ENCODE results near the gene MTCH2. TPM values are rescaled to one million over a fixed set of nuclear protein-coding genes. Genes with fewer than 3 reads are reported as not detected.
A peak's percentile ranks its signal among the peaks of the same experiment; 100 is the strongest.

The MTCH2 gene
- total RNA-seq, 1 donor from 2014 or later: 55.9 TPM

DNA sequence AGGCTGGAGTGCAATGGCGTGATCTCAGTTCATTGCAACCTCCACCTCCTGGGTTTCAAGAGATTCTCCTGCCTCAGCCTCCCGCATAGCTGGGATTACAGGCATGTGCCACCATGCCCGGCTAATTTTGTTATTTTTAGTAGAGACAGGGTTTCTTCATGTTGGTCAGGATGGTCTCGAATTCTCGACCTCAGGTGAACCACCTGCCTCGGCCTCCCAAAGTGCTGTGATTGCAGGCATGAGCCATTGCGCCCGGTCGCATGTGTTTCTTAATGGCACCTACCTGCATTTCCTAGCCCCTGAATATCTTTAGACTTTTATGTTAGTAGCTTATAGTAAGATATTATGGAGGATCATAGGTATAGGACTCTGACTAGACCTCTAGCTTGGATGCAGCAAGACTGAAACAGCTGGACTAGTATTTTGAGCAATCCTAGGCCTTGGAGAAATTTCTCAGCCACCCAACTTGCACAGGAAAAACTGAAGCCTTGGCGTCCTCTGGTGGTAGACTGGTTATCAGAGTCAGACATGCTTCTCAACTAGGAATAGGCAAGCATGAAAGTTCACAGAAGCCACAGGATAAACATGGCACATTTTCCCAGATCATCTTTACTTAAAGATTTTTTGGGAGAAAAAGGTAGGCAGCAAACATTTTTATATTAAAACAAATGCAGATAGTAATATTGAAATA is 25.5 kb downstream of the MTCH2 start:
- intact Hi-C loops (cut with DNase I): no loop called here
- peaks cover 29 to 42% of the 10 kb centered on the region in 2 donors for H3K36me3 ChIP-seq
- DNase-seq (ENCODE audit: low spot score in 2 of 2): no peak

DNA sequence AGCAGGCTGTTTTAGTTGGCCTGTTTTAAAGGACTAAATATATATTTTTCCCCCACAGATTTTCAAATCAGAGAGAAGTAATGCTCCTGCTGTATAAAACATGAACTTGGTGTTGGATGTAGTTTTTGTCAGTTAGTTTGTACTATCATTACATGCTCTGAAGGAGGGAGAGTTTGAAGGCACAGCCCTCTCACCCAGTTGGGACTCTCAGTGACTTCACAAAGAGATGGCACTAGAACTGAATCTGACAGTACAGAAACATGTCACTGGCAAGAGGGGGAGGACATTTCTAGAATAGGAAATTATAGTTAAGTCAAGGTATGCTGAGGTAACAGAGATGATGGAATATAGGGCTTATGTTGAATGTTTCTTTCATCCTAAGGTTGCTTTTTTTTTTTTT is 27.1 kb downstream of the MTCH2 start:
- no peaks in the 10 kb centered on the region for H3K27me3 ChIP-seq
- H3K27ac ChIP-seq: no peak overlapping the region
- peaks cover 18 to 27% of the 10 kb centered on the region in 2 donors for H3K36me3 ChIP-seq
- H3K4me3 ChIP-seq: no peak overlapping the region
- DNase-seq (ENCODE audit: low spot score in 2 of 2): no peak
- TF ChIP-seq, protein P1, sequence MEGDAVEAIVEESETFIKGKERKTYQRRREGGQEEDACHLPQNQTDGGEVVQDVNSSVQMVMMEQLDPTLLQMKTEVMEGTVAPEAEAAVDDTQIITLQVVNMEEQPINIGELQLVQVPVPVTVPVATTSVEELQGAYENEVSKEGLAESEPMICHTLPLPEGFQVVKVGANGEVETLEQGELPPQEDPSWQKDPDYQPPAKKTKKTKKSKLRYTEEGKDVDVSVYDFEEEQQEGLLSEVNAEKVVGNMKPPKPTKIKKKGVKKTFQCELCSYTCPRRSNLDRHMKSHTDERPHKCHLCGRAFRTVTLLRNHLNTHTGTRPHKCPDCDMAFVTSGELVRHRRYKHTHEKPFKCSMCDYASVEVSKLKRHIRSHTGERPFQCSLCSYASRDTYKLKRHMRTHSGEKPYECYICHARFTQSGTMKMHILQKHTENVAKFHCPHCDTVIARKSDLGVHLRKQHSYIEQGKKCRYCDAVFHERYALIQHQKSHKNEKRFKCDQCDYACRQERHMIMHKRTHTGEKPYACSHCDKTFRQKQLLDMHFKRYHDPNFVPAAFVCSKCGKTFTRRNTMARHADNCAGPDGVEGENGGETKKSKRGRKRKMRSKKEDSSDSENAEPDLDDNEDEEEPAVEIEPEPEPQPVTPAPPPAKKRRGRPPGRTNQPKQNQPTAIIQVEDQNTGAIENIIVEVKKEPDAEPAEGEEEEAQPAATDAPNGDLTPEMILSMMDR (IDR thresholded peaks at IDR 0.05): no peak
- H3K9me3 ChIP-seq: no peaks in the 10 kb centered on the region
- H3K4me1 ChIP-seq: no peaks in the 10 kb centered on the region
- intact Hi-C loops (cut with DNase I): no loop called here

More for the DNA sequence above, 25.5 kb downstream of the MTCH2 start:
- no peaks in the 10 kb centered on the region for H3K27me3 ChIP-seq
- no peaks in the 10 kb centered on the region for H3K9me3 ChIP-seq
- no peak overlapping the region for H3K27ac ChIP-seq
- TF ChIP-seq, protein P1 (IDR thresholded peaks at IDR 0.05): peak; percentile 22 to 38 (median 35)
- no peak overlapping the region for H3K4me3 ChIP-seq
- H3K4me1 ChIP-seq: no peaks in the 10 kb centered on the region

DNA sequence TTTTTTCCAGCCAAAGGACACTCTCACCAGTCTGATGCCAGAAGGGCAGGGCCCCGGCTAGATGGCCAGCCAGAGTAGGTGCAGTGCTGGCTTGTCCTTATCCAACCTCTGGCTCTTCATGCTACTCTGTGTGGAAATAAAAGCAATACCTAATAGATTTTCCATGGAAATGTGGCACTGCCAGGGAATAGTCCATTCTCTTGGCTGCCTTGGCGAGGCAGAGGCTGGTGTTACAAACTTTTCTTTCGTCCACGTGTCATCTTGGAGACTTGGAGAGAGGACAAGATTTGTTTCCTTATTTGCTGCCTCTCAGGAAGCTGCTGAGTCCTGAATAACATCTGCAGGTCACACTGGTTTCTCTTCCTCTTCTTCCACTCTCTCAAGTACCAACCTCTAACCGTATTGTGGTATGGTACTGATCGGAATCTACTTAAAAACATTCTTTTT is 31.0 kb downstream of the MTCH2 start:
- TF ChIP-seq, protein P1 (IDR thresholded peaks at IDR 0.05): no peak
- Histone ChIP-seq H3K9me3 (no peaks in the 10 kb centered on the region), H3K4me3 (no peak overlapping the region), H3K4me1 (no peaks in the 10 kb centered on the region), H3K27me3 (no peaks in the 10 kb centered on the region), H3K36me3 (peaks cover 4 to 5% of the 10 kb centered on the region in 2 donors), H3K27ac (no peak overlapping the region)
- DNase-seq (ENCODE audit: low spot score in 2 of 2): no peak
- intact Hi-C loops (cut with DNase I): no loop called here

DNA sequence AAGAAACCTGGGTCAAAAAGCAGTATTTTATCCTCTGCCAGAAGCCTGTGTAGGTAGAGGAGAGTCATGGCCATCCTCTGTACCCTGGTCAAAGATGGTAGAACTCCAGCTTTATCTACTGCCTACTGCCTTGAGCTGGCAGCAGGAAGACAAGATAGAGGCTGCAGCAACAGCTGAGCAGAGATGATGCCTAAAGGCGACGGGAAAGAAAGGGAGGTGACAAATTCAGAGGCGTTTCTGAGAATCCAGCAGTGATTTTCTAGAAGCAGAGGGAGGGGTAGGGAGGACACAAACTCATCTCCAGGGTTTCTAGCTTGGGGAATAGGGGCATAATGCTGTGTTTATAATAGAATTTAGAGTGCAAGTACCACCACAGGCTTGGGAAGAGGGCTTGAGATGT is 32.7 kb downstream of the MTCH2 start:
- TF ChIP-seq, protein P1 (IDR thresholded peaks at IDR 0.05): no peak
- no peaks in the 10 kb centered on the region for H3K9me3 ChIP-seq
- H3K36me3 ChIP-seq: peaks cover 4 to 5% of the 10 kb centered on the region in 2 donors
- DNase-seq (ENCODE audit: low spot score in 2 of 2): no peak
- H3K27ac ChIP-seq: no peak overlapping the region
- H3K4me1 ChIP-seq: no peaks in the 10 kb centered on the region
- H3K4me3 ChIP-seq: no peak overlapping the region
- intact Hi-C loops (cut with DNase I): no loop called here
- H3K27me3 ChIP-seq: no peaks in the 10 kb centered on the region

DNA sequence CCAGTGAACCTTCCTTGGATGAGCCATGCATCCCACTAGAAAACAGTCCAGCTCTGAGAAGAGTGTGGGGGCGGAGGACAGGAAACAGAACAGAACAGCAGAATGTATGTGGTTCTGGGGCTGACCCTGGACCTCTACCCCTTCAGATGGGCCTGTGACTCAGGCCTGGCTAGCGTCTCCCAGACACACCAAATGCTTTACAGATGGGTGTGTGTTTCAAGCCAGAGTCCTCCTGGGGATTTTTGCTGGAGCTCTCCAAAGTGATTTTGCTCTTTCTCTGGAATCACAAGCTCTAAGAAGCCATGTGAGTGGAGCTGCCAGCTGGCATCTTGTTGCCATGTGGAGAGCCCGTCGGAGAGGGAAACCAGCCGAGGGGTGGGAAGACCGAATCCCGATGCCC is 35.0 kb downstream of the MTCH2 start:
- Histone ChIP-seq H3K4me1 (no peaks in the 10 kb centered on the region), H3K27ac (no peak overlapping the region), H3K27me3 (no peaks in the 10 kb centered on the region), H3K4me3 (no peak overlapping the region), H3K36me3 (peaks cover 4 to 5% of the 10 kb centered on the region in 2 donors), H3K9me3 (no peaks in the 10 kb centered on the region)
- TF ChIP-seq, protein P1 (IDR thresholded peaks at IDR 0.05): no peak
- intact Hi-C loops (cut with DNase I): no loop called here
- no peak for DNase-seq (ENCODE audit: low spot score in 2 of 2)
